Stimulated activated CD4-positive, alpha-beta T cell treated with anti-CD3 and anti-CD28 coated beads, Interleukin-1b, Interleukin-23, amount 100 ng/mL, for 1 hour (primary cell): Measurements from ENCODE around the gene EGLN3.

ENCODE experiments used
- DNase-seq, 2 donors: peaks; one replicate each; pipeline ENCODE4 v3.0.0-alpha.2; 2020; ENCODE audit warnings: low read depth in 2 of 2

Gene EGLN3

GRCh38 chr14:33911046-33911445 is 39.8 kb downstream of the EGLN3 start:
- DNase-seq = no peak

GRCh38 chr14:33910435-33910834 is 40.4 kb downstream of the EGLN3 start:
- DNase-seq = no peak

- DNase-seq = no peak
Measured at GRCh38 chr14:33909380-33910084, 41.3 kb downstream of the EGLN3 start.

GRCh38 chr14:33908540-33909223 is 42.2 kb downstream of the EGLN3 start:
- no peak for DNase-seq

- DNase-seq = no peak
Measured at GRCh38 chr14:33906968-33907367, 43.9 kb downstream of the EGLN3 start.

- DNase-seq = no peak
Measured at GRCh38 chr14:33904609-33905008, 46.3 kb downstream of the EGLN3 start.

GRCh38 chr14:33903369-33903768 is 47.5 kb downstream of the EGLN3 start:
- no peak for DNase-seq

GRCh38 chr14:33902363-33902762 is 48.5 kb downstream of the EGLN3 start:
- no peak for DNase-seq

GRCh38 chr14:33901426-33902155 is 49.3 kb downstream of the EGLN3 start:
- no peak for DNase-seq

GRCh38 chr14:33900706-33901105 is 50.2 kb downstream of the EGLN3 start:
- no peak for DNase-seq

GRCh38 chr14:33899723-33900341 is 51.0 kb downstream of the EGLN3 start:
- DNase-seq = no peak

GRCh38 chr14:33897878-33898535 is 52.9 kb downstream of the EGLN3 start:
- DNase-seq = no peak

- no peak for DNase-seq
Measured at GRCh38 chr14:33897382-33897781, 53.5 kb downstream of the EGLN3 start.

- no peak for DNase-seq
Measured at GRCh38 chr14:33894339-33894738, 56.5 kb downstream of the EGLN3 start.

GRCh38 chr14:33891700-33892099 is 59.2 kb downstream of the EGLN3 start:
- DNase-seq = no peak

- no peak for DNase-seq
Measured at GRCh38 chr14:33884916-33885315, 66.0 kb downstream of the EGLN3 start.

GRCh38 chr14:33880330-33880729 is 70.5 kb downstream of the EGLN3 start:
- DNase-seq = no peak

- no peak for DNase-seq
Measured at GRCh38 chr14:33879684-33880286, 71.1 kb downstream of the EGLN3 start.

GRCh38 chr14:33876274-33876673 is 74.6 kb downstream of the EGLN3 start:
- DNase-seq = no peak
